Stimulated activated CD4-positive, alpha-beta T cell treated with anti-CD3 and anti-CD28 coated beads, Interleukin-2, amount 100 ng/mL, for 48 hours (primary cell): ENCODE results near the gene TPK1.

Experiments used
- DNase-seq, 2 donors: peaks; one replicate each; pipeline ENCODE4 v3.0.0-alpha.2; 2020

The TPK1 gene

DNA sequence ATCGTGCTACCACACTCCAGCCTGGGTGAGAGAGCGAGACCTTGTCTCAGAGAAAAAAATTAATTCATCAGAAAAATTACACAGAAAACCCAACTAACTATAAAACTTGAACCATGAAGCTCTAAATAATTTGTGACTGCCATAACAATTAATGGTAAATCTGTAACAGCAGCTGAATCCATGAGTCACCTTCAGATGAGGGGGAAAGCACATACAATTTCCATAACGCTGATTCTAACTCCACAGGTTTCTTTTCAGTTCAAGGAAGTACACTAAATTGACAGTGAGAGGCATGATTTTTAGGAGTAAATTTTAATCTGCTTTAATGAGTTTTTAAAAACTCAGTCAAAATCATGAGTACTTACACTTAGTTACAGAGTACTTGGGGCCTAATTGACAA, 312.2 kb downstream of the TPK1 start:
- DNase-seq, result no peak

DNA sequence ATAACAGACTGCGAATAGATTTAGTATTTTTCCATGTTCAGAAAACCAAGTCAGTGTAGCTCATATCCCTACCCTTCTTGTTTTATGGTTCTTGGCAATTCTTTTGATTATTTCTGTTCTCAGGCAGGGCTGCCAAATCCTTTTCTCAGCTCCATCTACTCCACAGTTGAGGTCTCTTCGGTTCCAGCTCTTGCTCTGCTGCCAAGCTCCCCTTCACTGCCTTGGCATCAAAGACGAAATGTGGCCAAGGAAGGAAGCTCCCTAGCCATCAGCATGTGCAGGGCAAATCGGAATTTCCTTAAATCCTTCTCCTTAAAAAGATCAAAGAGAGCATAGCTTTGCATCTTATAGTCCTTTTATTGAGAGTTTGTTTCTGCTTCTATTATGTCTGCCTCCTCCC, 315.9 kb downstream of the TPK1 start:
- DNase-seq, result no peak

DNA sequence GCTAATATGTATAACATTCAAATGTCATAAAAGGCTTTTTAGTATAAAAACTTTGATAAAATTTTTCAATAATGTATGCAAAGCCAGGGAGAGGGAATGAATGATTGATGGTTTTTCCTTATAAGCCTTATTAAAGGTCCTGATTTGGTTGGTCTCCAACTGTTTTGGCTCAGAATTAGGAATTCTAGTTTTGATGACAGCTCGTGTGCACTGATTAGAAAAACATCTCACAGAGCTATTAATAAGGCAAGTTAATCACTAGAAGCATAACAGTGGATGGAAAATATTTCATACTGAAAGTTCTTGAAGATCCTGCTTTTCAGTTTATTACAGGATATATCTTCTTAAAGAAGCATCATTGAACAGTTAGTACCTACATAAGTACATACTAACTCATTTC, 317.5 kb downstream of the TPK1 start:
- no peak for DNase-seq

DNA sequence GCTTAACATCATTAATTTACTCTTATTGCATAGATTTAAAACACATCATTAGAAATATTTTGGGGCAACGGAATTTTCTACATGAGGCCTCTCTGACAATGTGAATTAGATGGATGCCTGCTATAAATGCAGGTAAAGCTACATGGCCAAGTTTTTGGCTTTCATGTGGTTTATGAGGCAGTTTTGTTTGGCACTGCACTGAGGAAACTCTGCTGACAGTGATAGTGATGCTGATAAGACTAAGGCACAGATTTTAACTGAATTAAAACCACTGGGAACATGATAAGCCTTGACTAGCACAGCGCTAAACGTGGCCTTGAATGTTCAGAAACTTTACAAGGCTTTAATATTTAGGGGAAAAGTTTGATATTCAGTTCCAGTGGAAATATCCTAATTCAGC, 318.1 kb downstream of the TPK1 start:
- no peak for DNase-seq

DNA sequence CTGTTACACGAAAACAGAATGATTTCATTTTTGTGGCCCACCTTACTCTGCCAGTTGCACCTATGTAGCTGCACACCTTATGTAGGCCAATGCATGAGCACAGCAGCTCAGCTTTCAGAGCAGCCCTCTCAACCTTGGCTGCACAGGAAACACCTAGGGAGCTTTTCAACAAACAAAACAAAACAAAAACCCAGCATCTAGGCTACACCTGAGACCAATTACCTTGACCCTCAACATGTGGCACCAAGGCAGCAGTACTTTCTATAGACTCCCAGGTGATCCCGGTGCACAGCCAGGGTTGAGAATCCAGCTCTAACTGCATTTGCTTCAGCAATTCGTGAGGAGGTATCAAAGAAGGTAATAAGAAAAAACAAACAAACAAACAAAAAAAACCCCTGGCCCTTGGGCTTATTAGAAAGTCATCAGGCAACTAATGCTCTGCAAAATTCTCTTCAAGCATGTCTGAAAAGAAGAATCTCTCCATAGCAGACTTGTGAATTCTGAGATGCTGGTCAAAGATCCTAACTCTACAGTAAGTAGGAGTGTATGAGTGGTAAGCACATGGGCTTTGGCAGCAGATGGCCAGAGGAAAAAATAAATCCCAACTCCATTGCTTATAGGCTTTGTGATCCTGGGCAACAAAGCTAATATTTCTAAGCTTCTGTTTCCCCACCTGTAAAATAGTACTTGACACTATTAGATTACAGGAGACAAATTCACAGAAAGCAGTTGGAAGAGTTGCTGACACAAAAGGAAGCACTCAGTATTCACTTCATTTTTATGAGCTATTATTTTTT, 318.9 kb downstream of the TPK1 start:
- no peak for DNase-seq

DNA sequence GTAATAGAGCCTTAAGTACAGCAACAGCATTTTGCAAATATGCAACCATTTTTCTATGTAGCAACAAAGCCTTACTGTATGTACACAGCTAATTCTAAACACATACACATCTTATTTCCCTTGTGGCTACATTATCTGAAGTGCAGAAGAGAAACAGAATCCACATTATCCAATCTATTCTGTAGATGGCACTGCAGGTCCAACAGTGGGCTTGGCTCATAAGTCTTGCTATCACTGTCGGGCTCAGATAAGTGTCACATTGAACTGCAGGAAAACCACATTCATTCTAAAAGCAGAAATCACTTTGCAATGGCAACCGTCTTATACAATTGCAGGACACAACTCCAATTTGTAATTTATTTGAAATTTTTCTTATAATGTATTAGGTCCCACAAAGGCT, 322.5 kb downstream of the TPK1 start:
- no peak for DNase-seq

DNA sequence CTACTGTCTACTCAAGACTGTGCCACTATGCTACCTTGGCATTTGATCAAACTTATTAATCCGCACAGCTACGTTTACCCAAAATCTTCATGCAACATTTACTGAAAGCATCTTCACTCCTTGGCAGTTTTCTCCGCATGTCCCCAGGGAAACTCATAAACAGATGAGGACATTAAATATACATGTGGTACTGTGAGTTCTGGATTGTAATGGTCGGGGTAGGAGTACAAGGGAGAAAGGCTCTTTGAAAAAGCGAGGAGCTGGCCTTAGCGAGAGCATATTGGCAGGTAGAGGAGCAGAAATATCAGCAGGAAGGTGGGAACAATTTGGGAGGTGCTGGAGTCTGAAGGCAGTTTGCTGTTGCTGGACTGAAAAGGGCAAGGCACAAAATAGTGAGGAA, 325.2 kb downstream of the TPK1 start:
- DNase-seq, result no peak

DNA sequence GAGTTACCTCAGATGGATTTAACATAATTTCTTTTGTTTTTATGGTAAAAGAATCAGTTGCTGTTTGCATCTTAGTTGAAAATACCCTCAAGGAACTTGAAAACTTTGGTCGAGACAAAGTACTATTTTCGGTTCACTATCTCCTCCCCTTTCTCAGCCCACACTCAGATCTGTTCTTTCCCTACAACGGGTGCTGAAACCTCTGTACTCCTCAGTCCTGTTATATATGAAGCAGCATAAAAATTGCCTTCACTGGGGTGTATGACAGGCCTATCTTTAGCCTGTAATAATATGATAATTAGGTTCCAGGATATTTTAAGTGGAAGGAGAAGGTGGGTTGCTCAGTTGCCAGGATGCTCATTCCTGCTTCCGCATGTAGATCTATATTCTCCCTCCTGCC, 327.2 kb downstream of the TPK1 start:
- no peak for DNase-seq

DNA sequence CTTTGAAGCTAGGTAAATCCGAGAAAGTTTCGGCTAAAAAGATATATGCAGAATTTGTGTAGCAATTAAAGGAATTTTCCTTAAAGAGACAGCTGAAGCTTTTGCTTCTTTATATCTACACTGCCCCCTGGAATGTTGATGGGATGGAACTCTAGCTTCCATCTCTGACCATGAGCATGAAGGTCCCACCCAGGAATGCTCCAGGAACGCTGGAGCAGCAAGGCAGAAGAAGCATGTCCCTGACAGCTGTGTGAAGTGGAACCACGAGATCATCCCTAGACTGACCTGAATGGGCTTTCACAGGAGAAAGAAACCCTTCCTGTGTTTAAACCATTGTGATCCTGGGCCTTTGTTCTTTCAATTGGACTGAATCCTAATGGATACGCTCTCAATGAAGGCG, 332.6 kb downstream of the TPK1 start:
- no peak for DNase-seq

DNA sequence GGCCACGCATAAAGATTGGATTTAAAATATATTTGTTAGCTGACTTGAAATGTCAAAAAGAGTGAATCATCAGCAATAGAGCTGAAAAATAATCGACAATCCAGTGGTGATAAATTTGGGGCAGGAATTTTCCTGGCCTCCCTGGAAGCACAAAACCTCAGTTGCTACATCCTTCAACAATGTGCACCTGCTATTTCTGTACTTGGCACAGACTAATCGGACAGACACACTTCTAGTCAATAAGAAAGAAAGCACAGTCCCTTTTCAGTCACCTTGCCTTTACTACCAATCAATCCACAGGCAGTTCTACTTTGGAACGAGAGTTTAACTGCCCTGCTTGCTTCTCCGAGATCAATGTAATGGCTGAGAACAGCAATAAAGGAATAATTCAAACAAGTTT, 335.6 kb downstream of the TPK1 start:
- no peak for DNase-seq

DNA sequence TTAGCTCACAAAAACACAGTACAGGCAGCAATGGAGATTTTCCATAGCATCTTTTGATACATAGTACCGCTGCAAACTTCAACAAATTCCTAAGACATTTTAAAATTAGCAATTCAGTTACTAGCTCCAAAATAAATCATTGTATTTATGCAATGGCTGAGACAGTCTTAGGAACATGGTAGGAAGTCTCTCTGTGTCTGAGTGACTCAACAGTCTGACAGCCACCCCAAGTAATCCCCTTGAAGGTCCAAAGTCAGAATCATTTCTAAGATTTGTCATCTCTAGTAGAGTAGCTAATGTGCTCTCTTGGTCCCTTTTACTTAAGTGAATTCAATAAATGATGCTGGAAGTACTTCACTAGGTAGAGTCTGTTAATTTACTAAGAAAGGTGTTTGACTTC, 338.6 kb downstream of the TPK1 start:
- no peak for DNase-seq

DNA sequence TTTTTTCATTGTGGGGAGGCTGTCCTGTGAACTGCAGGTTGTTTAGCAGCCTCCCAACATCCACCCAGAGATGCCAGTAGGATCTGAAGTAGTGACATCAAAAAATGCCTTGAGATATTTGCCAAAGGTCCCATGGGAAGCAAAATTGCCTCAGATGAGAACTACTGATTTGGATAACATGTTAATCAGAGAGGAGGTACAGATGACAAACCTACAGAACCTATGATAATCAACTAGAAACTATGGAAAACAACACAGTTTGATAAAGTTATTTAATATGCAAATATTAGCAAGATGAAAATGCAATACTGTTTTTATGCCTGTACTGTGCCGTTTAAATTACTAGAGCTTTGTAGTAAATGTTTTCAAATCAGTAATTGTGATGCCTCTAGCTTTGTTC, 341.5 kb downstream of the TPK1 start:
- DNase-seq, result no peak

DNA sequence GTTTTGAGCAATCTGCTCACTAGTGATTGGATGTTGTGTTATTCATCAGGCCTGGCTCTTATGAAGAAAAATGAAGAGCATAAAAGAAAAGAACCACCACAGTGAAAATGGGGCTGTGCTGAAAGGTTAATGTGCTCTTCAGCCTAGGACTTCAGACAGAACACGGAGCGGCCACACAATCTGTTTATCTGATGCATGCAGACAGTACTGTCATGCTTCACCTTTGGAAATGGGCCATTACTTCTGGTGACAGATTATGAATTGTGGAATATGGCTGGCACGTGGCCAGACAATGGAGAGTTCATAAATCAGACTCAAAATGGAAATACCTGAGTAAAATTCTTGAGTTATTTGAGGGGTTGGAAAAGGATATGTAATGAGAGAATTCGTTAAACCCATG, 346.3 kb downstream of the TPK1 start:
- DNase-seq, result no peak

DNA sequence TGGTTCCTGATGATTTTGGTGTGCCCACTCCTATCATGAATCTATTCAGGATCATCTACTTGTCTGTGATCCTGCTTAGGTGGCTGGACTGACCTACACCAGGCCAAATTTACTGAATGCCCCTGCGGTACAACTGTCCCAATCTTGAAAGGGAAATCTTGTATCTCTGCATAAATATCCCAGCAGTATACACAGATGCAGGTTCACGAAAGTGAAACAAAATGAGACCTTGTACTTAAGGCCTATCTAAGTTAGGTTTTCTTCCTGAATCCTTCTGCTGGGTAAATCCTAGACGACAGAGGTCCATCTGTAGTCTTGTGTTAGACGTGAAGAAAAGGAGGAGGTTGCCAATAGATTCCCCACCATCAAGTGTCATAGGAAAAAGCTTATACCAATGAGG, 346.9 kb downstream of the TPK1 start:
- no peak for DNase-seq

DNA sequence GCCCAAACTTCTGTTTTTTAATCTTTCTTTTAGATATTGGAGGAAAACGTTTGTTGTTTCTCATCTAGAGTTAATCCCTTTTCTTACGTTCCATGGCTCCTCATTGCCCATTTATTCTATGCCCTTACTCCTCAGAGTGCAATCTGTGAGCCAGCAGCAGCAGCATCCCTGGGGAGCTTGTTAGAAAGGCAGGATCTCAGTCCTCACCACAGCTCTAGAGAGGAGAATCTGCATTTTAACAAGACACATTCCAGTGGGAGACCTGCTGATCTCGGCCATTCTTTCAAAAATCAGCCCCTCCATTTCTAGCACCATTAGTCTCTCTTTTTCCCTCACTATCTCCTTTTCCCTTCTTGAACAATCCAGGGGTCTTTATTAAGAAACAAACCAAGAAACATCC, 348.0 kb downstream of the TPK1 start:
- no peak for DNase-seq

DNA sequence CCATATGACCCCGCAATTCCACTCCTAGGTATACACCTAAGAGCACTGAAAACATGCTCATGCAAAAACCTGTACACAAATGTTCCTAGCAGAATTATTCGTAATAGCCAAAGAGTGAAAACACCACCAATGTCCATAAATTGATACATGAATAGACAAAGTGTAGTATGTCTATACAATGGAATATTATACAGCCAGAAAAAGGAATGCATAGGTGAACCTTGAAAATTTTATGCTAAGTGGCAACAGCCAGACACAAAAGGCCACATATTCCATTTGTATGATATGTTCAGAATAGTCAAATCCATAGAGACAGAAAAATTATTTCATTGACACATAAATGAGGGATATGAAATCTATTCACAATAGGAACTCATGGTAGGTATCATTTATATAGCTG, 351.4 kb downstream of the TPK1 start:
- no peak for DNase-seq

DNA sequence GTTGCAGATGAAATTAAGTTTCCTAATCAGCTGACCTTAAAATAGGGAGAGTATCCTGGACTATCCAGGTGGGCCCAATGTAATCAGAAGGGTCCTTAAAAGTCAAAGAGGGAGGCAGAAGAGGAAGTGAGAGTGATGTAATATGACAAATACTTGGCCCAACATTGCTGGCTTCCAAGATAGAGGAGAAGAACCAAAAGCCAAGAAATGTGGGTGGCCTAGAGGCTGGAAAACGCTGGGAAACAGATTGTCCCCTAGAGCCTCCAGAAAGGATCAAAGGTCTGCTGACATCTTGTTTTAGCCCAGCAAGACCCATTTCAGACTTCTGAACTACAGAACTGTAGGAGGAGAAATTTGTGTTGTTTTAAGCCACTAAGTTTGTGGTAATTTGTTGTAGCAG, 352.7 kb downstream of the TPK1 start:
- DNase-seq, result no peak

DNA sequence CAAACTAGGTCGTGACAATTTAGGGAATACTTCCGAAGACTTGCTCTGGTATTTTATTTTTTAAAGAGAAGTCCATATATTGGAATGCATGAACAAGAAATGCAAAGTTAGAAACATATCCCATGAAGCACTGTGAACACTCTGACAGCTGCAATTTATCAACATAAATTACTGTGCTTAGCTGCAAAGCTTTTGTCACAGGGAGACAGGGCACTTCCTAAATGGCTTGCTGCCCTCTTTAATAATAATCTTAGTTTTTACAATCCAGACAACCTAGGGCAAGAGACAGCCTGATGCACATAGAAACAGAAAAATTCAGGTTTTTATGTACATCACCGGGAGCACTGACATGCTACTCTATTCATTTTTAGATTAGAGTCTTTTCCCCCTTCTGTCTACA, 354.0 kb downstream of the TPK1 start:
- DNase-seq, result no peak

DNA sequence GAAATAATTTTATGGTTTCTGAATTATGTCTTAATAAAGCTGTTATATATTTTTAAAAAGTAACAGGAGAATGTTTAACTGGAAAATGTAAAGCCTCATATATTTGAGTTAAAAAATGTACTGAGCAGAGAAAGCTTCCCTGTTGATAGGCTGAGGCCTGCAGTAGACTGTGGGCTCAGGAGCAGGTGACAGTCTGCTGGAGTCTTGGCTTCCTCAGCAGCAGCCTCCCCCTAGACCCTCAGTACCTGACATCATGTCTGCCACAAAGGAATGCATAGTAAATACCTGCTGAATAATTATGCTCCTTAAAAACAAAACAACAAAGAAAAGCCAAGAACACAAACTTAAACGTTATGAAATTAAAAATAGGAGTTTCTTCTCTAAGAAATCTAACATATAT, 358.5 kb downstream of the TPK1 start:
- no peak for DNase-seq

DNA sequence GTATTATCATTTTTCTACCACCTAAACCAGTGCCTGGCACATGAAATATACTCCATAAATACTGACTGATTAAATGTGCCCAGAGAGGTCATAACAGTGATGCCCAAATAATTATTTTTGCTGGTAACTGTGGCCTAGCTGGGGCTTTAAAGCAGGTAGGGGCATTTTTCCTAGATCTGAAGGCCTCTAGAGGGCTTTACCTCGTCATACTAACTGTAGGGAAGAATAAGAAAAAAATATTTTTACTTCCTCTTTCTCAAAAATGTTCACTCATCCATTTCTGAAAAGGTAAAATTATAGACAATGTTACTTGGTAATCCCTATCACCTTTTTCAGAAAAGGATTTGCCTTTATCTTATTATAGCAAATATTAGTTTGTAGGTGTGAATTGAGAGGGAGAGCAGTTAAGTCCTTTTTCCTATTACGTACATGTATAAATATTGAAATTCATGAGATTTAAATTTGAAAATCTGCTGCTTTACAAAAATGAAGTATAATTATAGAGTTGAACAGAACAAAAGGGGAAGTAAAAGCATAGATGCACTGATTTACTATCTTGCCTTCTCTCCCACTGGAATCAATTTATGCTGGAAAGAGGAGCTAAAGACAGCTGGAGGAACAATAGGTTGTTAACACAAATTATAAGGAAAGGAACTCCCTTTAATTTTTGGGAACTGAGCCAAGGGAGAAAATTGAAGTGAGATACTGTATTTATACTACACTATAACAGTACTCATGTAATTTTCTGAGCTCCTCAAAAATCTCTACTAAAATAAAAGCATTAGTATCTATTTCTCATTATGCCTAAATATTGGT, 360.8 kb downstream of the TPK1 start:
- no peak for DNase-seq

DNA sequence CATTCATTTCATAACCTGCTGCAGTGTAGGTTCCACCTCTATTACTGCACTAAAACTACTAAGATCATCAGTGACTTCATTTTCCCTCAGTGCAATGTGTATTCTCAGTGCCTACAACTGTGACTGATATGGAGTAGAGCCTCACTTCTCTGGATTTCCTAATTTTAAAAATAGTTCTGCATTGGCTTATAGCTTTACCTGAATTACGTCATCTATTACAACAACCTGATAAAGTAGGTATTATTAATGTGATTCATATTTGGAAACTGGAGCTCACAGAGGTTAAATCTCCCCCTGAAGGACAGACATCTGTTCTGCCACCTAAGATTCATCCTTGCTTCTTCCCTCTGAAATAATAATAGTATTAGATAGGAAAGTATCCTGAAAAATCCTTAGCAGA, 361.5 kb downstream of the TPK1 start:
- no peak for DNase-seq

DNA sequence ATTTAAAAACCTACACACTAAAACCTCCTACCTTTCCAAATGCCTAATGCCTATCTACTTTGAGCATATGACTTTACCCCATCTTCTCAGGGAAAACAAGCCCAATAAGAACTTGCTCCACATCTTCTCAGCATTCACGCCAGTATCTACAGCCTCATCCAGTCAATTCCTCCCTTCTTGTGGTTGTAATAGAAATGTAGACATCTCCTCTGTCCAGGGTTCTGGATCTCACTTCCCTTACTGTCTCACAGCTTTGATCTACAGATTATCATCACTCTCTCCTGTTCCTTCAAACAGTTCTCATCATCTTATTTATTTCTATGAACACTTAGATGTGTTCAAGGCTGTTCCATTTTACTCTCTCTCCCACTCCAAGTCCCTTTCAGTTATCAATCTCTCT, 361.9 kb downstream of the TPK1 start:
- DNase-seq, result no peak

DNA sequence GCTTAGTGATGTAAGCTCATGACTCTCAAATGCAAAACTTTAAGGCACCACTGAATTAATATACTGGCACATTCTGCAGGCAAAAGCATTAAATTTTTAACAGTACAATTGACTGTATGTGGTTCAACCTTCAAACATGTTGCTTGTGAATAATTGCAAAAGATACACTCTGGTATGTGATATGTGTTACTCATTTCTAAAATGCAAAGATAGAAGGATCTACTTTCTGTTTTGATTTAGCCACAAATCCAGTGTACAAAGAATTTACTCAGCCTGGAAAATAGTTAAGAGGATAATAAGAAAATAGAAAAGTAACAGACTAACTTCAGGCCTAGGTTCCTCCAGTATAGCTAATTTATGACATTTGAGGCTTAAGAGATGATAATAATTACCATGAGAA, 365.8 kb downstream of the TPK1 start:
- no peak for DNase-seq

DNA sequence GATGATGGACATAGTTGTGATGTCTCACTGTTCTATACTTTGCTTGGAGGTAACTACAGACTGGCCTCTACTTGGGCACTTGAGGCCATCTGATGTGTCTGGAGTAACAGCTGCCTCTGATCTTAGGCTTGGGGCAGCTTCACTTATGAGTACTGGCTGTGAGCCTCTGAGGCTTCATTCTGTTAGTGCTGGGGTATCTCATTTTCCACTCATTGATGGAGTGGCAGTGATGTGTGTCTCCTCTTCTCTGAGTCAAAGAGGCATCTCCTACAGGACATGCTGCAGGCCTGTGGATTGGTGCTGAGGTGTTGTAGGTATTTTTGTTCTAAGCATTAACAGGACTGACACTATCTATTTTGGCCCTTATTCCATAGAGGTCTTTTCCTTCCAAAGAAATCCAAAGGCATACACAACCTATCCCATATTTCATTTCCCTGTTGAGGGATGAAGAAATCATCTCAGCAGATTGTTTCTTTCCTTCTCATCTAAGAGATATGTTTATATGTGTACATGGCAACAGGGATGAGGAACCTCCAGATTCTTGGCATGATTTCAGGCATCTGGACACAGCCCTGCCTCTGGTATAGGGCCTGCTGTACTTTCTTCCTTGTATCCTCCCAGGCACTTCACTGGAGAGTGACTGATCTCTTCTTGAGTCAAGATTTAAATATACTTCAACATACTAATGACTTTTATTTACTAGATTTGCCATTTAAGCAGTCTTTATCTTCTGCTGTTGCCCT, 366.7 kb downstream of the TPK1 start:
- DNase-seq, result no peak
